Measurements from ENCODE around the gene ZBTB37.
A peak's percentile ranks its signal among the peaks of the same experiment; 100 is the strongest.
"Not testable (repeated sequence)": the region's sequence is repeated elsewhere in the genome, so short reads cannot be mapped to it uniquely, and the experiment has no call there.

The ZBTB37 gene

DNA sequence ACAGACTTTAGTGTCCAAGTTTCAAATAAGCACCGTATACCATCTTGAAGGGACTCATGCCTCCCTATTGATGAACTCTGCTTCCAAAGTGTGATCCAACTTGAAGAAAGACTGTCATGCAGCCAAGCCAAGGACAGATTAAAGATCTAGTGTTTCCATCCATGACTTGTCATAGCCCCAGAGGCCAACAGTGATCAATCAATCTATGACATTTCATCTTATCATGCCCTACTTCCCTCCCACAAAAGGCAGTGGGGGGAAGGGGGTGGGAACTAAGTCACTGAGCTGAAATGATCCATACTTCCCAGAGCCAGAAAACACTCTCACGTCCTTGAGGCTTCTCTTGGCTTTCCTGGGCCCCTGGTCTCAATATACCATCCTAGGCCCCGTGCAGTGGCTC is 44.9 kb downstream of the ZBTB37 start:
- no peak for DNase-seq

DNA sequence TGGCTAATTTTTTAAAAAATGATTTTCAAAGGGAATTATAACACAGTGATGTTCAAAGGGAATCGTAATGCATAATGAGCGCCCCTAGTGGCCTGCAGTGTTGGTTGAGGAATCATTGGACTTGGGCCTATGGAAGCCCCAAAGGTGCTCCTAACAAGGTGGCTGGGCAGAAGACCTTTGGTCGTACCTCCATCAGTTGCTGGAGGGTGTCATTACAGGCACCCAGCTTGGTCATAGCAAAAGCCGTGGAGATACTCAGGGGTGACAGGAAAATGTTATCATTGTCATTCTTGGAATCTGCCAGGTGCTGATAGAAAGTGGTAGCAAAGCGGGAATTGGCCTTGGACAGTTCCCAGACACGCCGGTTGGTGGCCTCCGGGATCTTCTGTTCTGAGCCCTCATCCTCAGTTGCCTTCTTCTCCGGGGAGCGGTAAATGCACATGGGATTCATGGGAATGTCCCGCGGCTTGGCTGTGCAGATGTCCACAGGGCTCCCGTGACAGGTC is 46.2 kb downstream of the ZBTB37 start:
- peak; percentile 5 for DNase-seq

DNA sequence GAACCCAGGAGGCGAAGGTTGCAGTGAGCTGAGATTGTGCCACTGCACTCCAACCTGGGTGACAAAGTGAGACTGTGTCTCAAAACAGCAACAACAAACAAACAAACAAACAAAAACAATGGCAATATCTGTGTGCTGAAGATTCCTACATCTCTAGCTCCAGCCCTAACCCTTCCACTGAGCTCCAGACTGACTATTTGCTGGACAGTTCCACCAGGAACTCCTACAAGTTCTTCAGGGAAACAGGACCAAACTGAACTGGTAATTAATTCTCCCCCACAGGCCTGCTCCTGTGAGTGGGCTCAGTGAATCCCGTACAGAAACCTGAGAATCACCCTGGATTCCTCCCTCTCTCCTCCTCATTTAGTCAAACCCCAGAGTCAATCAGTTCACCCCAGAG is 47.4 kb downstream of the ZBTB37 start:
- DNase-seq = no peak

DNA sequence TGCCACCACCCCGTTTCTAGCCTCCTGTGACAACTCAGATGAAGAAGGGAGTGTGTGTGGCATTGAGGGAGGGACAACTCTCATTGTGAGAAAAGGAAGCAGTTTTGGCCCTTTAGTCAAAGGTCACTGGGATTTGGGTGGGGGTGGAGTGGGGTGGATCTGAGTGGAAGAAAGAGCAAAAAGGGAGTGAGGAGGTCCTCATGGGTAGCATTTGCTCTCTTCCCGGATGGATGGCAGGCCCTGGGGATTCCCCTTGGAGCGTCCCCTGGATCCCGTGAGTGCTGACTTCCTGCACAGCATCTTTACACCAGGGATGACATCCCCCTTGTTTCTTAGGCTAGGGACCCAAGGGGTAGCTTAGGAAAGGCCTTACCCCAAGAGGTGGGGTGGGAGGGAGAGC is 48.5 kb downstream of the ZBTB37 start:
- DNase-seq = no peak

DNA sequence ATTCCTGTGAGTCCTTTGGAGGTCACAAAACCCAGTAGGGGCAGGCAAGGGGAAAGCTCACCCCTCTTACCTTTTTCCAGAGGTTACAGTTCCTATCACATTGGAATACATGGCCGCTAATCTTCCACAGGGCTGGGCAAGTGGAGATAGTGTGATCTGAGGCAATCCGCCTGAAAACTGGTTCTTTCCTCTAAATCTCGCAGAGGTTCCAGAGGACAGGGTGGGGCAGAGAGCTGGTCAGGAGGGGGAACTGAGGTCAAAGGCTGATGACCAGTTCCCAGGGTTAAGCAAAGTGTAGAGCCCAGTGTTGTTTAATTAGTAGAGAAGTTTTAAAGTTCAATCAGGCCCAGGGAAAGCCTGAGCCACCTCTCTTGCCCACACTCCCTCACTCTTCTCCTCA is 49.0 kb downstream of the ZBTB37 start, which contains the start of gene SERPINC1:
TSS of gene SERPINC1 (minus strand) at position 179 of the 400 bp plus-strand sequence. CDS start at position 111, 68 bp downstream.
- DNase-seq = no peak

DNA sequence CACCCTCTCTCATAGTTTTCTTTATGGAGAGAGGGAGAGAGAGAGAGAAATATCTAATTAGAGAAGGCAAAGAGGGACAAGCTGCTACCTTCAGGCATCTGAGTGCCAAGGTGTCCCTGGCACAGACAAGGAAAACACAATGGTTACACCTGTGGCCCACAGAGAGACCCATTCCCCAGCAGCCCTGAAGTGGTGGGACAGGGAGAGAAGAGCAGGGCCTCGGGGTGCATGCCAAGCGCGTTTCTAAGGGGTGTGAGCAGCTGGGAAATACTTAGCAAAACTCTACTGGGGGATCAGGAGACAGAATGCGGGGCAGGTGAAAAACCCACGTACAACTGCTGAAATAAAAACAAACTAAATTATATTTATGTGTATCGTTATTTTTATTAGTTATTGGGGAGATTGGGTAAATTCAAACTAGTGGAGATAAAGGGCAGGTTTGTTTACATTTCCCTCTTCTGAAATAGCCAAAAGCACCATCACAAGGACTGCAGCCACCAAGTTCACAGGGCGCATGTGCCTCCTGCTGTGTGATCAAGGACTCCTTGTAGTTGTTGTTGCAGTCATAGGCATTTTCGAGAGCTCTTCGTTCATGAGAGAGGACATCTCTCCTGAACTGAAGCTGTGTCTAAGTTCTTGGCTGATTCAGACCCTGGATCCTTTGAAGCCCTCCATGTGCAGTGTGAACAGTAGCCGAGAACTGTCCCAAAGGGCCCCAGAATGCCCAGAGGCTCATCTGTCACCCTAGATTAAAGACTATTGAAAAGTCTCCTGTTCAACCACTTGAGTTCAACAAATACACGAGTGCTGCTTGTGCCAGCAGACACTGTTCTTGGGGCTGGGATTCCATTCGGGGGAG is 49.7 kb downstream of the ZBTB37 start:
- DNase-seq = no peak

DNA sequence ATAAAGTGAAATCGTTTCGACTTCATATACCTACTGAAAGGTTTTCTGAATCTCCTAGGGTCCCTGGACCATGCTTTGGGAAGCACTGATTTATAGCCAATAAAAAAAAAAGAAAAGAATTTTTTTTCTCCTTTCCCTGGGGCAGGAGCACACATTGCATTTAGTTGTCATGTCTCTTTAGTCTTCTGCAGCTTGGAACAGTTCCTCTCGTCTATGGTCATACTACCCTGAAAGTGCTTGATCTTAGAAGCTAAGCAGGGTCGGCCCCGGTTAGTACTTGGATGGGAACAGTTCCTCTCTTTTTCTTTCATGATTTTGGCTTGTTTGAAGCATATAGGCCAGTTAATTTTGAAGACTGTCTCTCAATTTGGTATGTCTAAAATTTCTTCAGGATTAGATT is 52.7 kb downstream of the ZBTB37 start:
- DNase-seq = no peak

DNA sequence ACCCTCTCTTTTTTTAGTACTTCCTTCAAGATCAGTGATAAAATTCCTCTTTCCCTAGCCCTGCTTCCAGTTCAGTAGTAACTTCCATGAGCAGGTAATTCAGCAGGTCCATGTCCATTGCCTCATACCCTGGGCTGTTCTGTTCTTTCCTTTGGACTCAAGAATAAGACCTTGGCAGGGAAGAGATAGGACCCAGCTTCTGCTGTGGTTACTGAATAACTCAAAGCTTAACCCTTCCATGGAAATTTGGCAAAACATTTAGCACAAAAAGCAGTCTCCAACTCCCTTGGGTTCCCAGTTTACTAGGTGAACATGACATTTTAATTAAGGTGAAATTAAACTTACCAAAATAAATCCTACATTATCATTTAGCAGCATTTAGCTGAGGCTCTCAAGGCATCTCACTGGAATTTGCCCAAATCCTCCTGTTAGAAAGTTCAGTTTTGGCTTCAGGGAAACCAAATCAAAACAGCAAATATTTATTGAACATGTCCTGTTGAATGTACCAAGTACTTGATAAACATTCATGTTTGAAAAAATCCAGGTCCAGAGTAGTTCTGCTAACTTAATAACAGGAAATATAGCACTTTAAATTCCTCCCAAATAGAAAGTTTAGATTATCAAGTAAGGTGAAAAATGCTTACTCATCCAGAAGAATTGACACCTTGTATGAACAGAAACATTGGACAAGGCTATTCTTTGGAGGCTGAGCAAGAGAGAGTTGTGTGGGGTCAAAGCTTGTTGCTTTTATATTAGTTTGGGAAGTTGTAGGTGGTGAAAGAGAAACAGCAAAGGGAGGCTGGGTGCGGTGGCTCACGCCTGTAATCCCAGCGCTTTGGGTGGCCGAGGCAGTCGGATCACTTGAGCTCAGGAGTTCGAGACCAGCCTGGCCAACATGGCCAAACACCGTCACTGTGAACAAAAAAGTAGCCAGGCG is 57.4 kb downstream of the ZBTB37 start:
- DNase-seq = no peak

DNA sequence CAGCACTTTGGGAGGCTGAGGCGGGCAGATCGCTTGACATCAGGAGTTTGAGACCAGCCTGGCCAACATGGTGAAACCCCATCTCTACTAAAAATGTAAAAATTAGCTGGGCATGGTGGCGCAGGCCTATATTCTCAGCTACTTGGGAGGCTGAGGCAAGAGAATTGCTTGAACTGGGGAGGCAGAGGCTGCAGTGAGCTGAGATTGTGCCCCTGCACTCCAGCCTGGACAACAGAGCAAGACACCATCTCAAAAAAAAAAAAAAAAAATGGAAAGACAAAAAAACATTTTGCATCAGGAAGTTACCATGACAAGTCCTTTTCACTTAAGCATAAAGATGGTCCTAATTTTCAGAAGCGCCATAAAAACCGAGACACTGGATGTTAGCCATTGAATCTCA is 62.4 kb downstream of the ZBTB37 start:
- not testable (repeated sequence) for DNase-seq

DNA sequence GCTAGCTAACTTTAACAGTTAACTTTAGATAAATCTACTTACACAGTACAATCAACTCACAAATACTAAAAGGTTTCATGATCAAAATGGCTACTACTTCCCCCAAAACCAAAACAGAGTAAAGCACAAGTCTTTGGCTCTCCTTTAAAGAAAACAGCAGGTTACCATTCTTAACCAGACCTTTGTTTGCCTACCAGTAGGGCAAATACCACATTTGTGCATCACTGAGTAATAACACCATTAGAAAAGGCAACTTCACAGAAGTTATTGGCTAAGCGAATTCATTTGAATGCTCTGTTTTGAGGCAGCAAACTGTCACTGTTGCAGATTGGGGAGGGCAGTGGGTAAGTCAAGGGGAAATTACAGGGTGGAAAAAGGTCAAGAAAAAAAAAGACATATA is 66.3 kb downstream of the ZBTB37 start:
- no peak for DNase-seq

DNA sequence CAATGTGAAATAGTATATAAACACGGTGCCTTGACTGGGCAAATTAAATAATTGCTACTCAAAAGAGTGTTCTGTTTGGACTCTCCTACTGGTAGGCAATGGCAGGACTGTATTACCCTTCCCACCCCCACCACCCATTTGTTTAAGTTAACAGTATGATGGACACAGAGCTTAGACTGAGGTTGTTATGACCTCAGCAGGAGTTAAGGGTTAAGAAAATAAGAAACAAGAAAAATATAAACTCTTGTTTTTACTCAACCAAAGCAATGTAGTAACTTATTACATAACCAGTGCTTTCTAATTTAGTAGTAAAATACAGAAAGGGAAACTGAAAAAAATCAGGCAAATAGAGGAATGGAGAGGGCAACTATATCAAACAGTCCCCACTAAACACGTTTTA is 68.9 kb downstream of the ZBTB37 start:
- no peak for DNase-seq

DNA sequence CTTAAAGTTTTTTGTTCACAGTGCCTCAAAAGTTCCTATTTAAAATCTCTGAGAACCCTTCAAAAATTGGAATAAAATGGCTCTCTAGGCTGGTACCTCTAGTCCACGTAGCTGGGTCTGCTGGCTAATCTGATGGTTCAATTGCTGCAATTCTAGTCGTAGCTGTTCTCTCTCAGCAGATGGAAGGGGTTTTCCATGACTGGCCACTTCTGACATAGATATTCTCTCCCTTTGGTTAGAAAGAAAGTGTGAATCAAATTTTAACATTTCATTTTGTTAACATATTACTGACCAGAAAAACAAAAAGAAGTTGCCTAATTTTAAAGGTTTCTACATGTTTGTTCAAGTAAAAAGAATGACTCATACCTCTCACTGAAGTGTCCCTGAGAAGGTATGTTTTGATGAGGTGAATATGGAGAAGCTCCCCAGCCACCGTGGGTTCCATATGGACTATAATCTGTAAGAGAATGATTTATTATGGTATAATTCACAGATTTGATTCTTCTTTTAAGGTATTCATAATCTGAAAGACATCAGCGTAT is 78.3 kb downstream of the ZBTB37 start:
- DNase-seq = no peak

DNA sequence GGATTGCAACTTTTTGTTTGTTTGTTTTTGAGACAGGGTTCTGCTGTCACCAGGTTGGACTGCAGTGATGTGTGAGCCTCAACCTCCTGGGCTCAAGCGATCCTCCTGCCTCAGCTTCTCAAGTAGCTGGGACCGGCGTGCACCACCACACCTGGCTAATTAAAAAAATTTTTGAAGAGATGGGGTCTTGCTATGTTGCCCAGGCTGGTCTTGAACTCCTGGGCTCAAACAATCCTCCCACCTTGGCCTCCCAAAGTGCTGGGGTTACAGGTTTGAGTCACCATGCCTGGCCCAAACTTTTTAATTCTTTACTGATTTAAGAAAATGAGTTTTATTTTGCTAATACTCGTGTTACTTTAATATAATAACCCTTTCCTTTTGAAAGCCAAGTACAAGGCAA is 80.4 kb downstream of the ZBTB37 start:
- DNase-seq = no peak

Measured in stimulated activated CD4-positive, alpha-beta T cell treated with anti-CD3 and anti-CD28 coated beads, Interleukin-4, amount 100 ng/mL, for 1 hour (primary cell).